K562 (cell line): ENCODE results near the gene CFAP410. TPM values are rescaled to one million over a fixed set of nuclear protein-coding genes. Genes with fewer than 3 reads are reported as not detected.

Source experiments
- ATAC-seq: fragments of 200-7000 bp; cut with Tn5 transposase; 3 replicates; pipeline ENCODE4 v1.9.1; 2020; ENCODE audit warnings: moderate library complexity
- BruUV-seq: library from RNA; stranded (reverse); fragments of 400-500 nt; replicated peaks from 2 replicates; lab custom pipeline; 2021; lab: Mats Ljungman, UMichigan
- CTCF ChIA-PET: fragments of 300-600 bp; formaldehyde crosslinking; extraction: SDS; loops from one replicate; lab custom pipeline; 2021; ENCODE audit warnings: low intra/inter-chr PET ratio; lab: Yijun Ruan, JAX
- POLR2A ChIA-PET: fragments of 300-600, 350-650 bp; sonication (Branson Sonifier 250); formaldehyde crosslinking; extraction: SDS; loops from one replicate; lab custom pipeline; 2021; ENCODE audit warnings: antibody characterized with exemption, inconsistent platforms; lab: Yijun Ruan, JAX
- DNase-seq, 4 experiments: peaks; one replicate each; pipeline versions ENCODE4 v3.0.0 to v3.0.0-alpha.2; 2011 to 2018; ENCODE audit warnings: low spot score in 3 of 4, mixed read lengths in 3 of 4; ENCODE audit errors: extremely low read depth in 1 of 4
- FAIRE-seq: peaks from 2 replicates; lab custom pipeline; 2011; peaks lifted over from hg19 to GRCh38; lab: Jason Lieb, UNC
- H2AFZ ChIP-seq: 2 replicates; pipeline ENCODE4 v1.6.0; 2011; ENCODE audit warnings: low read depth, low read length, control low read depth, inconsistent platforms
- H3K27ac ChIP-seq: fragments of 200-600 bp; 3 replicates; pipeline ENCODE4 v1.8.0; 2011; ENCODE audit warnings: low read depth, mild to moderate bottlenecking, control low read depth, inconsistent platforms, low read length, moderate library complexity, mixed read lengths; ENCODE audit errors: extremely low read depth
- H3K27me3 ChIP-seq, 2 experiments: fragments of 300-600 bp in 1 of 2; 2 replicates in 1 of 2; 3 replicates in 1 of 2; pipeline versions ENCODE4 v1.6.0 to v1.8.0; 2011; ENCODE audit warnings: inconsistent platforms in 2 of 2, low read length in 2 of 2, mild to moderate bottlenecking in 1 of 2, mixed read lengths in 1 of 2, moderate library complexity in 1 of 2; ENCODE audit not compliant: control insufficient read depth in 2 of 2, insufficient read depth in 2 of 2
- H3K36me3 ChIP-seq: fragments of 300-600 bp; 3 replicates; pipeline ENCODE4 v1.8.0; 2011; ENCODE audit warnings: mild to moderate bottlenecking, low read length, inconsistent platforms; ENCODE audit not compliant: control insufficient read depth, insufficient read depth
- H3K4me1 ChIP-seq, 2 experiments: fragments of 200-600 bp in 1 of 2; replicated peaks in 1 of 2; 2 replicates in 1 of 2; 3 replicates in 1 of 2; pipeline versions ENCODE4 v1.5.1 to v1.8.0; 2011; ENCODE audit warnings: inconsistent platforms in 2 of 2, low read length in 2 of 2, mild to moderate bottlenecking in 1 of 2, mixed read lengths in 1 of 2, moderate library complexity in 1 of 2; ENCODE audit not compliant: control insufficient read depth in 2 of 2, insufficient read depth in 2 of 2
- H3K4me2 ChIP-seq: 2 replicates; pipeline ENCODE4 v1.6.1; 2011; ENCODE audit warnings: low read length, control low read depth, inconsistent platforms, mixed read lengths; ENCODE audit not compliant: insufficient read depth
- H3K4me3 ChIP-seq: fragments of 200-600 bp; sonication (generic), shearing (Covaris generic); 2 replicates; pipeline ENCODE4 v1.5.1; 2016; ENCODE audit warnings: control low read depth, inconsistent platforms
- H3K79me2 ChIP-seq: fragments of 200-600 bp; 3 replicates; pipeline ENCODE4 v1.8.0; 2011; ENCODE audit warnings: low read length, inconsistent platforms; ENCODE audit not compliant: control insufficient read depth, insufficient read depth
- H3K9ac ChIP-seq, 2 experiments: 2 replicates each; pipeline versions ENCODE4 v1.6.0 to v1.6.1; 2011; ENCODE audit warnings: low read depth in 2 of 2, low read length in 2 of 2, control low read depth in 1 of 2, inconsistent platforms in 1 of 2, mild to moderate bottlenecking in 1 of 2, mixed read lengths in 1 of 2; ENCODE audit not compliant: insufficient read depth in 1 of 2
- H3K9me1 ChIP-seq: one replicate; pipeline ENCODE4 v1.6.0; 2011; ENCODE audit warnings: inconsistent platforms, mild to moderate bottlenecking, low read length, moderate library complexity; ENCODE audit not compliant: control insufficient read depth, insufficient read depth
- H3K9me3 ChIP-seq: replicated peaks from 2 replicates; pipeline ENCODE4 v1.5.1; 2011; ENCODE audit warnings: low read depth, low read length, inconsistent platforms; ENCODE audit not compliant: control insufficient read depth, insufficient read depth
- H4K20me1 ChIP-seq: replicated peaks from 2 replicates; pipeline ENCODE4 v1.6.1; 2011; ENCODE audit warnings: low read length, inconsistent platforms, mixed read lengths; ENCODE audit not compliant: control insufficient read depth, insufficient read depth
- CEBPG ChIP-seq, 3 experiments: fragments of 200-800 bp in 1 of 3; sonication (Bioruptor generic) in 1 of 3; sonication (generic) in 1 of 3; formaldehyde crosslinking in 1 of 3; IDR thresholded peaks in 2 of 3; conservative IDR thresholded peaks in 1 of 3; 2 replicates each; pipeline versions ENCODE4 v1.6.1 to v1.8.0; 2016 to 2022; ENCODE audit warnings: missing compliant biosample characterization in 2 of 3, missing genetic modification characterization in 2 of 3, mild to moderate bottlenecking in 1 of 3, missing genetic modification reagents in 1 of 3
- KLF16 ChIP-seq: IDR thresholded peaks from 2 replicates; pipeline ENCODE4 v1.6.1; 2016; ENCODE audit warnings: antibody characterized with exemption
- L3MBTL2 ChIP-seq: fragments of 450-650 bp; IDR thresholded peaks from 2 replicates; pipeline ENCODE4 v1.6.1; 2016; ENCODE audit warnings: mild to moderate bottlenecking, moderate library complexity
- MCM7 ChIP-seq, 2 experiments: fragments of 450-650 bp; IDR thresholded peaks; 2 replicates each; pipeline ENCODE4 v1.6.1; 2016 to 2018
- MTA3 ChIP-seq: fragments of 450-650 bp; formaldehyde crosslinking; IDR thresholded peaks from 2 replicates; pipeline ENCODE4 v1.6.1; 2017; ENCODE audit warnings: mild to moderate bottlenecking, borderline replicate concordance
- NCOR1 ChIP-seq: fragments of 450-650 bp; IDR thresholded peaks from 2 replicates; pipeline ENCODE4 v1.6.1; 2016; ENCODE audit warnings: mild to moderate bottlenecking, moderate library complexity
- PKNOX1 ChIP-seq: fragments of 450-650 bp; IDR thresholded peaks from 2 replicates; pipeline ENCODE4 v1.6.1; 2016
- POLR3G ChIP-seq: IDR thresholded peaks from 2 replicates; pipeline ENCODE4 v1.6.1; 2011; ENCODE audit not compliant: insufficient read length, insufficient replicate concordance; ENCODE audit errors: extremely low read depth
- SIN3A ChIP-seq, 2 experiments: fragments of 150-350 bp in 1 of 2; IDR thresholded peaks; 2 replicates each; pipeline ENCODE4 v1.6.1; 2011 to 2016; ENCODE audit warnings: borderline replicate concordance in 2 of 2, low read depth in 2 of 2, low read length in 2 of 2, mild to moderate bottlenecking in 2 of 2, moderate library complexity in 2 of 2; ENCODE audit not compliant: control insufficient read depth in 1 of 2
- SMARCA4 ChIP-seq: fragments of 450-650 bp; IDR thresholded peaks from 2 replicates; pipeline ENCODE4 v1.6.1; 2016
- YBX1 ChIP-seq: fragments of 450-650 bp; IDR thresholded peaks from 2 replicates; pipeline ENCODE4 v1.7.1; 2016; ENCODE audit warnings: mild to moderate bottlenecking
- ZFX ChIP-seq: sonication (generic); formaldehyde crosslinking; IDR thresholded peaks from 2 replicates; pipeline ENCODE4 v1.8.0; 2022; ENCODE audit warnings: mild to moderate bottlenecking, missing genetic modification reagents, moderate library complexity
- ZNF124 ChIP-seq: sonication (generic); formaldehyde crosslinking; IDR thresholded peaks from 2 replicates; pipeline ENCODE4 v1.8.1; 2022; ENCODE audit warnings: missing genetic modification reagents
- ZNF583 ChIP-seq: fragments of 250-450 bp; sonication (Bioruptor Pico); IDR thresholded peaks from 2 replicates; pipeline ENCODE4 v1.4.0; 2020
- ZNF717 ChIP-seq: fragments of 250-450 bp; sonication (Bioruptor Pico); IDR thresholded peaks from 2 replicates; pipeline ENCODE4 v1.5.0; 2021
- WGBS: fragments of 100-300 bp; shearing (Covaris generic); methylation state at CpG from one replicate; pipeline ENCODE4 v1.1.6; 2016; ENCODE audit warnings: low coverage, mixed read lengths; ENCODE audit not compliant: insufficient coverage; ENCODE audit errors: missing lambda C conversion rate; 5-methylcytosine and 5-hydroxymethylcytosine counted together
- in situ Hi-C: fragments of 300-500 bp; cut with MboI; formaldehyde crosslinking; loops from 4 replicates; pipeline ENCODE4 v1.15.0; 2018; ENCODE audit warnings: inconsistent platforms, mixed read lengths
- intact Hi-C: fragments of 100-400 bp; cut with micrococcal nuclease; formaldehyde crosslinking; loops from 2 replicates; pipeline ENCODE4 v1.14.2; 2022
- polyA plus RNA-seq, 8 experiments: library from polyadenylated mRNA; depleted of rRNA in 4 of 8; stranded (reverse) in 5 of 8; unstranded in 3 of 8; fragments of >200 nt; fragmentation: Nextera tagmentation in 2 of 8; fragmentation: Illumina TruSeq in 1 of 8; extraction: Ambion mirVana in 2 of 8; extraction: Trizol in 1 of 8; gene quantifications; 2 replicates each; pipeline versions ENCODE4 v1.2.1 to v1.2.3, GENCODE V29; 2011 to 2014; ENCODE audit warnings: inconsistent platforms in 1 of 8, missing spikeins in 1 of 8
- total RNA-seq, 7 experiments: library from RNA; depleted of rRNA in 6 of 7; stranded (reverse); fragments of >200 nt in 6 of 7; fragmentation: Illumina TruSeq in 2 of 7; extraction: Trizol in 2 of 7; gene quantifications; 2 replicates each; pipeline versions ENCODE4 v1.2.1 to v1.2.3, GENCODE V29; 2011 to 2021; ENCODE audit warnings: low replicate concordance in 1 of 7

CFAP410 gene
- total and polyA plus RNA-seq, 9 of the 15 experiments (the other 6 are each of a cell fraction or from before 2014, with no cell fraction given): 0.07 to 17.3 (median 2.3) TPM

GRCh38 chr21:44288251-44289110, 50.7 kb downstream of the CFAP410 start:
- ChIA-PET POLR2A (interaction anchor here (0.6 kb wide), 1 partner anchor 12 kb away, joined by 3 read pairs; no protein-coding TSS in a partner anchor), CTCF (no interaction called here)
- H3K27me3 ChIP-seq: peaks cover 27 to 90% of the 10 kb centered on the region in 2 experiments; a peak in 4 of 5 replicates
- H3K9me1 ChIP-seq: peaks cover 3% of the 10 kb centered on the region
- FAIRE-seq (no peak), DNase-seq (no peak), ATAC-seq (no peak)
- no peaks in the 10 kb centered on the region for H3K36me3 ChIP-seq
- H2AFZ ChIP-seq: no peak overlapping the region
- peaks cover 0 to 62% of the 10 kb centered on the region in 2 experiments; a peak in 2 of 5 replicates for H3K4me1 ChIP-seq
- no peaks in the 10 kb centered on the region for H3K79me2 ChIP-seq
- H4K20me1 ChIP-seq: peaks cover 24% of the 10 kb centered on the region
- no peaks in the 10 kb centered on the region for H3K9me3 ChIP-seq
- TF ChIP-seq YBX1: no peak
- no peak for TF ChIP-seq SMARCA4
- no peak for TF ChIP-seq NCOR1
- no peak for TF ChIP-seq CEBPG (CRISPR knock-in tag; IDR thresholded peaks at IDR 0.05)
- no peak for TF ChIP-seq CEBPG (tag; conservative IDR thresholded peaks at IDR 0.05 in 1 of 2, IDR thresholded peaks at IDR 0.05 in 1 of 2)
- TF ChIP-seq ZFX (CRISPR knock-in tag): no peak
- no peak for TF ChIP-seq ZNF124 (CRISPR knock-in tag)
- TF ChIP-seq KLF16: no peak
- no peak for TF ChIP-seq L3MBTL2
- no peak for TF ChIP-seq SIN3A (IDR thresholded peaks at IDR 0.05; ENCODE audit: borderline replicate concordance in 2 of 2, control insufficient read depth in 1 of 2, low read depth in 2 of 2, low read length in 2 of 2)
- no peak for TF ChIP-seq MCM7 (IDR thresholded peaks at IDR 0.05)
- TF ChIP-seq PKNOX1: no peak
- TF ChIP-seq MTA3: no peak
- no peak for TF ChIP-seq POLR3G
- no peak for TF ChIP-seq ZNF583 (CRISPR knock-in tag)
- TF ChIP-seq ZNF717 (CRISPR knock-in tag): no peak
- no peak overlapping the region for H3K4me2 ChIP-seq
- in situ Hi-C loops: loop anchor here (25.0 kb wide), 1 partner anchor 126 kb away; no protein-coding TSS in a partner anchor
- WGBS: under 1% methylated on average over 23 of the region's 23 CpGs
- no TSS peak for BruUV-seq
- peak overlapping the region in 1 of 2 experiments; percentile 26; a peak in 1 of 4 replicates for H3K9ac ChIP-seq
- intact Hi-C loops: no loop called here
- no peak overlapping the region for H3K27ac ChIP-seq
- H3K4me3 ChIP-seq: no peak overlapping the region
